Testis (tissue), 2 donors: ENCODE measurements around the gene PAX8.

ENCODE experiments used
- POLR2A ChIP-seq: fragments of 450-650 bp; IDR thresholded peaks from one replicate; pipeline ENCODE4 v1.6.1; 2017; ENCODE audit warnings: antibody characterized with exemption, mild to moderate bottlenecking, moderate library complexity
- TF ChIP-seq, protein P1 (sequence below), 3 experiments: fragments of 450-650 bp in 2 of 3; fragments of 200-600 bp in 1 of 3; sonication (generic) in 1 of 3; IDR thresholded peaks; one replicate each; pipeline ENCODE4 v1.5.1; 2016 to 2019; ENCODE audit warnings: antibody characterized with exemption in 3 of 3, mild to moderate bottlenecking in 2 of 3, moderate library complexity in 1 of 3

DNA sequence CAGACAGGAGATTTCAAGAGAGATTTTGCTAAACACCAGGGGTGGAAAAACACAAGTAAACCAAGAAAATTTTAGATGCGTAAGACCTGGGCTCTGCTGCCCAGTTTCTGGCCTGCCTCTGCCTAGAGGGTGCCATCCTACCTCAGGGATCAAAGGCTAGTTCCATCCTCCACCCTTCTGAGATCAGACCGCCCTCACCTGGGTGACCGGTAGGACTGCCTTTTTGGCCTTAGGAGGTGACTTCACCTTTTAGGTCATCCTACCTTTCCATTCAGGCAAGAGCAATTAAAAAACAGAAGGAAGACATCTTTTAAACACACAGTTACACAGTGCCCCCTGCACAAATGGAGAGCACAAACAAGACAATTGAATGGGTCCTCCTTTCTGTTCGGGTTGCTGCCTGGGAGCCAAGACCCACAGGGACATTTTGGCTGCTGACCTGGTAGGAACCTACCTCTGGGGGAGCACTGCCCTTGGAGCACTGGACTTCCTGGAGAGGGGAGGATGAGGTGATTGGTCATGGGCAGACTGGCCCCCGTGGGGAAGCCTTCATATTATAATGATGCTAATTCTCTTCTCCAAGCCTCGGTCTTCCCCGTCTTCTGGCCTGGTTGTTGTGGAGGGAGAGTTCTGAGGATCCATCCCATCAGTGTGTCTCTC, 101.9 kb downstream of the PAX8 start:
- TF ChIP-seq, protein P1, sequence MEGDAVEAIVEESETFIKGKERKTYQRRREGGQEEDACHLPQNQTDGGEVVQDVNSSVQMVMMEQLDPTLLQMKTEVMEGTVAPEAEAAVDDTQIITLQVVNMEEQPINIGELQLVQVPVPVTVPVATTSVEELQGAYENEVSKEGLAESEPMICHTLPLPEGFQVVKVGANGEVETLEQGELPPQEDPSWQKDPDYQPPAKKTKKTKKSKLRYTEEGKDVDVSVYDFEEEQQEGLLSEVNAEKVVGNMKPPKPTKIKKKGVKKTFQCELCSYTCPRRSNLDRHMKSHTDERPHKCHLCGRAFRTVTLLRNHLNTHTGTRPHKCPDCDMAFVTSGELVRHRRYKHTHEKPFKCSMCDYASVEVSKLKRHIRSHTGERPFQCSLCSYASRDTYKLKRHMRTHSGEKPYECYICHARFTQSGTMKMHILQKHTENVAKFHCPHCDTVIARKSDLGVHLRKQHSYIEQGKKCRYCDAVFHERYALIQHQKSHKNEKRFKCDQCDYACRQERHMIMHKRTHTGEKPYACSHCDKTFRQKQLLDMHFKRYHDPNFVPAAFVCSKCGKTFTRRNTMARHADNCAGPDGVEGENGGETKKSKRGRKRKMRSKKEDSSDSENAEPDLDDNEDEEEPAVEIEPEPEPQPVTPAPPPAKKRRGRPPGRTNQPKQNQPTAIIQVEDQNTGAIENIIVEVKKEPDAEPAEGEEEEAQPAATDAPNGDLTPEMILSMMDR (IDR thresholded peaks at IDR 0.05) = no peak
- TF ChIP-seq POLR2A = no peak
